SW480 (cell line): ENCODE measurements around the gene HK2.
"Not testable (repeated sequence)": the region's sequence is repeated elsewhere in the genome, so short reads cannot be mapped to it uniquely, and the experiment has no call there.

Experiments
- DNase-seq: peaks from one replicate; pipeline ENCODE4 v3.0.0-alpha.2; 2016; ENCODE audit warnings: low spot score

The HK2 gene

GRCh38 chr2:74895001-74895400, 61.1 kb downstream of the HK2 start:
- DNase-seq: no peak

- DNase-seq: no peak
These were observed 62.3 kb downstream of the HK2 start for GRCh38 chr2:74896232-74896631.

- not testable (repeated sequence) for DNase-seq
These were observed 66.3 kb downstream of the HK2 start for GRCh38 chr2:74900225-74900624.

GRCh38 chr2:74902281-74902860, 68.4 kb downstream of the HK2 start:
- DNase-seq: no peak

GRCh38 chr2:74906395-74906794, 72.5 kb downstream of the HK2 start:
- no peak for DNase-seq

- DNase-seq: not testable (repeated sequence)
These were observed 73.6 kb downstream of the HK2 start for GRCh38 chr2:74907560-74907959.

GRCh38 chr2:74908748-74909444, 75.0 kb downstream of the HK2 start:
- peak; percentile 62 for DNase-seq

- DNase-seq: no peak
These were observed 76.3 kb downstream of the HK2 start for GRCh38 chr2:74910245-74910644.

GRCh38 chr2:74911061-74911460, 77.1 kb downstream of the HK2 start:
- no peak for DNase-seq

- no peak for DNase-seq
These were observed 81.8 kb downstream of the HK2 start for GRCh38 chr2:74915743-74916142.

GRCh38 chr2:74916394-74916793, 82.5 kb downstream of the HK2 start:
- no peak for DNase-seq

GRCh38 chr2:74917702-74918619, 84.0 kb downstream of the HK2 start:
- no peak for DNase-seq

- DNase-seq: peak; percentile 58
These were observed 85.9 kb downstream of the HK2 start for GRCh38 chr2:74919827-74920226.

GRCh38 chr2:74921236-74921736, 87.4 kb downstream of the HK2 start:
- DNase-seq: no peak

GRCh38 chr2:74922592-74923227, 88.8 kb downstream of the HK2 start:
- no peak for DNase-seq

- DNase-seq: no peak
These were observed 90.7 kb downstream of the HK2 start for GRCh38 chr2:74924463-74925265.

GRCh38 chr2:74925361-74925786, 91.4 kb downstream of the HK2 start:
- DNase-seq: no peak

- no peak for DNase-seq
These were observed 93.7 kb downstream of the HK2 start for GRCh38 chr2:74927621-74928020.

- no peak for DNase-seq
These were observed 97.0 kb downstream of the HK2 start for GRCh38 chr2:74930811-74931486.

- DNase-seq: no peak
These were observed 98.0 kb downstream of the HK2 start for GRCh38 chr2:74931940-74932339.

GRCh38 chr2:74935975-74936391, 102.1 kb downstream of the HK2 start:
- DNase-seq: no peak
